Osteocyte (in vitro differentiated cells): ENCODE results near the gene PHACTR4. TPM values are rescaled to one million over a fixed set of nuclear protein-coding genes. Genes with fewer than 3 reads are reported as not detected.

Experiments used
- DNase-seq: peaks from one replicate; pipeline ENCODE4 v3.0.0; 2021; ENCODE audit warnings: mixed read lengths; ENCODE audit not compliant: unreplicated experiment; ENCODE audit errors: extremely low spot score
- H3K27ac Mint-ChIP-seq: one replicate; pipeline ENCODE4 v1.8.0; 2021; ENCODE audit warnings: mild to moderate bottlenecking, mixed read lengths; ENCODE audit not compliant: unreplicated experiment
- H3K27me3 Mint-ChIP-seq: one replicate; pipeline ENCODE4 v1.8.0; 2021; ENCODE audit warnings: mixed read lengths; ENCODE audit not compliant: unreplicated experiment
- H3K36me3 Mint-ChIP-seq: one replicate; pipeline ENCODE4 v1.8.0; 2021; ENCODE audit warnings: mixed read lengths; ENCODE audit not compliant: unreplicated experiment
- H3K4me1 Mint-ChIP-seq: one replicate; pipeline ENCODE4 v1.8.0; 2021; ENCODE audit warnings: mixed read lengths; ENCODE audit not compliant: unreplicated experiment
- H3K4me3 Mint-ChIP-seq: one replicate; pipeline ENCODE4 v1.8.0; 2021; ENCODE audit warnings: mild to moderate bottlenecking, moderate library complexity, mixed read lengths; ENCODE audit not compliant: unreplicated experiment
- H3K9me3 Mint-ChIP-seq: one replicate; pipeline ENCODE4 v1.8.0; 2021; ENCODE audit warnings: mixed read lengths; ENCODE audit not compliant: unreplicated experiment
- total RNA-seq: library from RNA; stranded (reverse); gene quantifications from 2 replicates; pipeline ENCODE4 v1.2.1, GENCODE V29; 2021
- TF ChIP-seq, protein P1 (sequence below): fragments of 200-600 bp; sonication (generic); IDR thresholded peaks from 2 replicates; pipeline ENCODE4 v1.5.0; 2021; ENCODE audit warnings: antibody characterized with exemption, mild to moderate bottlenecking, moderate library complexity

Gene PHACTR4
- total RNA-seq, 1 donor from 2014 or later, result 56.0 TPM

DNA sequence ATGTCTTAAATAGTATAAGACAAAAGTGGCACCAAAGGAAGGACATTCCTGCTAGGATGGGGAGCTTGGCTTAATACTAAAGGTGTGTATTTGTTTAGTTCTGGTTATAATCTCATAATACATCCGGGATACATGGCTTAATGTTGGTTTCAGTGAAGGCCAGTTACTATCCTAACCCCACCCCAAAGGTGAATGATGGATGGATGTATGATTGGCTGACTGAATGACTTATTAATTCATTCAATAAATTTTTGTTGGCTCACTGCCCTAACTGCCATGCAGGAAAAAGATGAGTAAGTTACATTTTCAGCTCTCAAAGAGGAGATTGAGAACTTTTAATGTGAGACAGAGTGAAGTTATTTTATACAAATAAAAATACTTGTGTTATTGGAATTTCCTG lies 52.2 kb downstream of the PHACTR4 start:
- TF ChIP-seq, protein P1, sequence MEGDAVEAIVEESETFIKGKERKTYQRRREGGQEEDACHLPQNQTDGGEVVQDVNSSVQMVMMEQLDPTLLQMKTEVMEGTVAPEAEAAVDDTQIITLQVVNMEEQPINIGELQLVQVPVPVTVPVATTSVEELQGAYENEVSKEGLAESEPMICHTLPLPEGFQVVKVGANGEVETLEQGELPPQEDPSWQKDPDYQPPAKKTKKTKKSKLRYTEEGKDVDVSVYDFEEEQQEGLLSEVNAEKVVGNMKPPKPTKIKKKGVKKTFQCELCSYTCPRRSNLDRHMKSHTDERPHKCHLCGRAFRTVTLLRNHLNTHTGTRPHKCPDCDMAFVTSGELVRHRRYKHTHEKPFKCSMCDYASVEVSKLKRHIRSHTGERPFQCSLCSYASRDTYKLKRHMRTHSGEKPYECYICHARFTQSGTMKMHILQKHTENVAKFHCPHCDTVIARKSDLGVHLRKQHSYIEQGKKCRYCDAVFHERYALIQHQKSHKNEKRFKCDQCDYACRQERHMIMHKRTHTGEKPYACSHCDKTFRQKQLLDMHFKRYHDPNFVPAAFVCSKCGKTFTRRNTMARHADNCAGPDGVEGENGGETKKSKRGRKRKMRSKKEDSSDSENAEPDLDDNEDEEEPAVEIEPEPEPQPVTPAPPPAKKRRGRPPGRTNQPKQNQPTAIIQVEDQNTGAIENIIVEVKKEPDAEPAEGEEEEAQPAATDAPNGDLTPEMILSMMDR, result no peak
- no peak for DNase-seq
- peaks cover 8% of the 10 kb centered on the region for H3K36me3 Mint-ChIP-seq
- no peaks in the 10 kb centered on the region for H3K27me3 Mint-ChIP-seq
- no peaks in the 10 kb centered on the region for H3K9me3 Mint-ChIP-seq
- H3K27ac Mint-ChIP-seq, result peak overlapping the region; percentile 75
- no peak overlapping the region for H3K4me3 Mint-ChIP-seq
- peaks cover 29% of the 10 kb centered on the region for H3K4me1 Mint-ChIP-seq

DNA sequence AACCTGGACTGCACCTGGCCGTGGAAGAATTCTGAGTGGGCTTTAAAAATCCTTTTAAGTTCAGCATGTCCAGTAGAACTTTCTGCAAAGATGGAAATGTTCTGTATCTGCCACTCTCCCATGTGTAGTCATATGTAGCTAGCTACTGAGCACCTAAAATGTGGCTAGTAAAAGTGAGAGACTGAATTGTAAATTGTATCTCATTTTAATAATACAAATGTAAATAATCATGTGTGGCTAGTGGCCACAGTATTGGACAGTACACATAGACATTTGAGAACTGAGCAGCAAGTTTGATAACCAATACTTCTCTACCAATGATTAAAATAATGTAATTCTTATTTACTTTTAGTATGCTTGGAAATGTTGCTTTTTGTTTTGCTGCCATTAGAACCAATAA lies 57.3 kb downstream of the PHACTR4 start:
- no peak overlapping the region for H3K4me3 Mint-ChIP-seq
- no peaks in the 10 kb centered on the region for H3K9me3 Mint-ChIP-seq
- DNase-seq, result no peak
- no peak overlapping the region for H3K27ac Mint-ChIP-seq
- TF ChIP-seq, protein P1, result no peak
- no peaks in the 10 kb centered on the region for H3K27me3 Mint-ChIP-seq
- H3K36me3 Mint-ChIP-seq, result peaks cover 6% of the 10 kb centered on the region
- peaks cover 25% of the 10 kb centered on the region for H3K4me1 Mint-ChIP-seq

DNA sequence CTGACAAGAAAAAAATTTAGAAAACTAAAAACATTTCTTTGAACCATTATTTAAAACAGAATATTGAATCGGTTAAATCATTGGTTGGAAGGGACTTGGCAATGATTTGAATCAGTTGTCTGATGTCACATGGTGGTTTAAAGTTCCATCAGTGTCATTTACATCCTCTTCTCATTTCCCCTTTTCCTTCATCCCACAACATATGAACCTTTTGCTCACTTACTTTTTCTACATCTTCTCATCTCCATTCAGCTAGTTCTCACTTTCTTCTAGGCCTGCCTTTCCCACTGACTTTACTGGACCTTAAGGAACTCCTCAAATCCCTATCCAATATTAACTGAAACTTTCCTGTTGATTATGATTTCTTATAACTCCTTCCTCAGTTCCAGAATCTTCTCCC lies 58.5 kb downstream of the PHACTR4 start:
- Mint-ChIP-seq H3K4me1 (peaks cover 16% of the 10 kb centered on the region), H3K27ac (no peak overlapping the region), H3K9me3 (no peaks in the 10 kb centered on the region), H3K4me3 (no peak overlapping the region), H3K27me3 (no peaks in the 10 kb centered on the region), H3K36me3 (peaks cover 6% of the 10 kb centered on the region)
- TF ChIP-seq, protein P1, result no peak
- no peak for DNase-seq

DNA sequence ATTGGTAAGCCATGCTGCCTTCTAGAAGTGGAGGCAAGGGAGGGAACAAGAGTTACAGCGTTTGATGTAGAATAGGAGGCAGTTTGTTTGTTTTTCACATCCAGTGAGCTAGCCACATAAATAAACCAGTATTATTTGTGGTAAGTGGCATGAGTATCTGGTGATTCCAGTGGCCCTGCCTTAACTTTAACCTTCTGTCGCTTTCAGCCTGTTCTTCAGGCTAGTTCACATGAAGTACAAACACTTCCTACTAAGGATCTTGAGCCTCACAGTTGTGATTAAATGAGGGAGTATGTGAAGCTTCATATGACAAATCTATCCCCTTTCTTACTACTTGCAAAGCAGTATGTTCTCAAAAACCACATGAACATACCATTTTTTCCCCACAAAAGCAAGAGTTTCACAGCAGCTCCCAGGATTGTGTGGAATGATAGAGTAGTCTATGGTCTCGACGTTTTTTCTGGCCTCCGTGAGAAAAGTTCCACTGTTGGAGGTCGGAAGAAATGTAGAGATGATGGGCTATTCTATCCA lies 59.5 kb downstream of the PHACTR4 start:
- DNase-seq, result no peak
- Mint-ChIP-seq H3K27me3 (no peaks in the 10 kb centered on the region), H3K27ac (no peak overlapping the region), H3K4me1 (peaks cover 13% of the 10 kb centered on the region), H3K4me3 (no peak overlapping the region), H3K36me3 (peaks cover 3% of the 10 kb centered on the region), H3K9me3 (no peaks in the 10 kb centered on the region)
- TF ChIP-seq, protein P1, result no peak

DNA sequence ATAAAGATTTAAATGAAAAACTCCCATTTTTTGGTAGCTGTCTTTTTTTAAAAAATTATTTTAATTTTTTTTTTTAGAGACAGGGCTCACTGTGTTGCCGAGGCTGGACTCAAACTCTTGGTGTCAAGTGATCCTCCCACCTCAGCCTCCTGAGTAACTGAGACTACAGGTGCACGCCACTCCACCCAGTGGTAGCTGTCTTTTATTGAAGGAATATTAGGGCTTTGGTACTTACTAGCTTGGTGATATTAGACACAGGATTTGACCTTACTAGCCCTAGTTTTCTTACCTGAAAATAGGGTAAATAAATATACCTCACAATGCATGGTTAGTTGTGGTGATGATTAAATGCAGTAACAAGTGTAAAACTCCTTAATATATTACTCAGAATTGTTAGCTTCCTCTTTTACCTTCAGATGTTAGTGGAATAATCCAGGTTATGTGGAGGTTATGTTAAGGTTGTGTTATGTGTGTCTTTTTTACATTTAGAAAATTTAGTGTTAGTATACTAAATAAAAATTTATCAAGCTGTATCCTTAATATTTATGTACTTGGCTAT lies 66.8 kb downstream of the PHACTR4 start:
- H3K4me1 Mint-ChIP-seq, result peaks cover 40% of the 10 kb centered on the region
- H3K27ac Mint-ChIP-seq, result peak overlapping the region; percentile 15
- no peaks in the 10 kb centered on the region for H3K27me3 Mint-ChIP-seq
- H3K4me3 Mint-ChIP-seq, result no peak overlapping the region
- no peak for DNase-seq
- no peaks in the 10 kb centered on the region for H3K9me3 Mint-ChIP-seq
- H3K36me3 Mint-ChIP-seq, result no peaks in the 10 kb centered on the region
- TF ChIP-seq, protein P1, result no peak
